ENCODE results near the gene NCOA3.

GRCh38 chr20:47610247-47610944, 108.7 kb downstream of the NCOA3 start:
- TF ChIP-seq CTCF (conservative IDR thresholded peaks at IDR 0.05; ENCODE audit: low read depth in 2 of 2) (no peak), EZH2 (IDR thresholded peaks at IDR 0.05; ENCODE audit: low read depth, unreplicated experiment) (no peak), REST (IDR thresholded peaks at IDR 0.05; ENCODE audit: unreplicated experiment) (no peak), STAT1 (IDR thresholded peaks at IDR 0.05; ENCODE audit: unreplicated experiment) (no peak), POLR2AphosphoS5 (IDR thresholded peaks at IDR 0.05; ENCODE audit: low read depth) (no peak)

All from GM23338 (cell line).